Activated CD4-positive, alpha-beta T cell treated with anti-CD3 and anti-CD28 coated beads for 4 hours (primary cell): ENCODE results near the gene MCM7.
"Not testable (repeated sequence)": the region's sequence is repeated elsewhere in the genome, so short reads cannot be mapped to it uniquely, and the experiment has no call there.

Experiments used
- DNase-seq, 2 donors: peaks; one replicate each; pipeline ENCODE4 v3.0.0-alpha.2; 2020

The MCM7 gene

DNA sequence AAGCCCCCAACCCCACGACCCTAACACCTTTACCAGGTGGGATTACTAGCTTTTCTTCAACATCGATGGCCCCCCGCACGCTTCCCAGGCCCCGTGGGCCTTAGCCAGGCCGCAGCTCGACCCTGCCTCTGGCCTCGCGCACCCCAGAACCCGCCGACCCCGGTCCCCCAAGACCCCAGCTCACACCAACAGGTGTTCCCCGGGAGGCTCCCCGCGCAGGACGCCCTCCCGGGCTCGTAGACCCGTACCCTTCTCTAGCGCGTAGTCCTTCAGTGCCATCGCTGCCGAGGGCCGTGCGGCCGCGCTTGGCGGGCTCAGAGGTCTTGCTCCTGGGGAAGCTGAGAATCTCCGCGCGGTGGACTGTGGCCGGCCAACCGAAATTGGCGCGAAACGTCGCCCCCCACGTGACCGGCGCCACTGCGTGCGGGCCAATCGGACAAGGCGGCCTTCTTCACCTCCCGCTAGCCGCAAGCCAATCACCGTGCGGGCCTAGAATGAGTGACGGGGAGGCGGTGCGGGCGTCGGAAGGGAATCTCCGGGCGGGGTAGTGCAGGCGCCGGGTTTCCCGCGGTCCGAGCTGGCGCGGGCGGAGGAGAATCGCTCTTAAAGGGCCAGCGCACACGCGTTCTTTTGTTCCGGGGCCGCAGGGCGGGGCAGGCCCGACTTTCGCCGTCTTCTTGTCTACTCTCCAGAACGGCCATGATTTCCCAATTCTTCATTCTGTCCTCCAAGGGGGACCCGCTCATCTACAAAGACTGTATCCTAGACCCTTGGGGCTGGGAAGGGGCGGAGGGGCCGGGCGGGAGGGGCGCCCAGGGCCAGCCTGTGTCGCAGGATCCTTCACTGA lies at the start of gene MCM7, which contains the start of gene AP4M1:
Gene MCM7 (minus strand): TSS at position 382 of the 847 bp plus-strand sequence. CDS start 103 bp downstream, at position 279.
Gene AP4M1 (plus strand): TSS at position 628 of the 847 bp plus-strand sequence. CDS start 72 bp downstream, at position 700.
- DNase-seq: peak; percentile 92 to 93

DNA sequence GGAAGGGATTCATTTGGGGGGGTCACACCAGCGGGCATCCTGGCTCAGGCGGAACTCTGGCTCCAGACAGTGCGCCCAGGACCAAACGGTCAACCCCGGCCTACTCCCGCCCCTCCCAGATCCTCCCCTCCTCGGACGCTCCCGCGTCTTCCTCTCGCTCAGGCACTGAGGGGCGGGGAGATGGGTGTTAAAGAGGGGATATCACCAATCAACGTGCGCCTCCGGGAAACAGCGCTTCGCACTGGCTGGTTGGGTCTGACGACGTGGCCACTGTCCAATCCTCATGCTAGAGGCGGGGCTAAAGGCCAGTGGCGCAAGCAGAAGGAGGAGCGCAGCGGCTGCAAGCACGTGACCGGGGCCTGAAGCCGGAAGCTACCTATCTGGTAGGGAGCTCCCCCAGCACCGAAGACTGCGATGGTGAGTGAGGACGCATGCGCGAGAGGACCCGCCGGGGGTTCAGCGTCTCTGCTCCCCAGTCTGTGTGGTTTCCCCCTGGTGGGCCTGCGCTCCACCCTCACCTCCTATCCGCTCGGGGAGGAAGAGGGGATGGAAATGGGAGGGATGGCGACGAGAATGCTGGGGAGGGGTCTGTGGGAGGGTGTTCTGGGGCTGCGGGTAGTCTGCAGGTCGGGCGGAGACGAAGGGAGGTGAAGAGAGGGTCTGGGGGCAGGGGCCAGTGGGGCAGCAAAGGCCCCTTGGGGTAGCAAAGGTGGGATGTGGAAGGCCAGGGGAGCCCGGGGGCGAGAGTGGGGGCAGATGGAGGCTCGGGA lies 47.5 kb upstream of the MCM7 start, which contains the start of gene LAMTOR4:
Gene LAMTOR4 (plus strand): TSS at position 360 of the 770 bp plus-strand sequence. CDS start 55 bp downstream, at position 415.
- peak; percentile 96 to 98 for DNase-seq

DNA sequence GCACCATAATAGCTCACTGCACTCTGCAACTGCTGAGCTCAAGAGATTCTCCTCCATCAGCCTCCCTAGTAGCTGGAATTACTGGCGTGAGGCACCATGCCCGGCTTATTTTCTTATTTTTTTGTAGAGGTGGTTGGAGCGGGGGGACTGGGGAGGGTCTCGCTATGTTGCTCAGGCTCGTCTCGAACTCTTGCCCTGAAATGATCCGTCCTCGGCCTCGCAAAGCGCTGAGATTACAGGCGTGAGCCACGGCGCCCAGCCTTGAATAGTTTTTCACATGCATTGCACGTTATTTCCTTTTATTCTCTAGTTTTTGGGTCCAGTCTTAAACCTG lies 47.0 kb upstream of the MCM7 start:
- no peak for DNase-seq

DNA sequence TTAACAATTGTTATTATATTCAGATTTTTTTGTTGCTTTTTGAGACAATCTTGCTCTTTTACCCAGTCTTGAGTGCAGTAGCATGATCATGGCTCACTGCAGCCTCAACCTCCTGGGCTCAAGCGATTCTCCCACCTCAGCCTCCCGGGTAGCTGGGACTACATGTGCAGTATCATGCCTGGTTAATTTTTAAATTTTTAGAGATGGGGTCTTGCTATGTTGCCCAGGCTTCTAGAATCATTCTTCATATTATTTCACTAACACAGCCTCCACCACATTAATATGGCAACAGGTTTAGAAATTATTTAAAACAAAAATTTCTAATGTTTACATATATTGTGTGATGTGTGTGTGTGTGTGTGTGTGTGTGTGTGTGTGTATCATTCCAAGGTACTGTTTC lies 46.1 kb upstream of the MCM7 start:
- no peak for DNase-seq

DNA sequence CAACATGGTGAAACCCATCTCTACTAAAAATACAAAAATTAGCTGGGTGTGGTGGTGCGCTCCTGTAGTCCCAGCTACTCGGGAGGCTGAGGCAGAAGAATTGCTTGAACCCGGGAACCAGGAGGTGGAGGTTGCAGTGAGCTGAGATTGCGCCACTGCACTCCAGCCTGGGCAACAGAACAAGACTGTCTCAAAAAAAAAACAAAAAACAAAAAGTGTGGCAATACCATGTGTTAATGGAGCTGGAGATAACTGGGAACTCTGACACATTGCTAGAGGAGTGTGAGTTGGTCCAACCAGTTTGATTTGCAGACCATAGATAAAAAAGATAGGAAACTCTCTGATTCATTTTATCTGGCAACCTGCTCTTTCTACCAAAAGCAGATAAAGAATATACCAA lies 45.2 kb upstream of the MCM7 start:
- not testable (repeated sequence) for DNase-seq

DNA sequence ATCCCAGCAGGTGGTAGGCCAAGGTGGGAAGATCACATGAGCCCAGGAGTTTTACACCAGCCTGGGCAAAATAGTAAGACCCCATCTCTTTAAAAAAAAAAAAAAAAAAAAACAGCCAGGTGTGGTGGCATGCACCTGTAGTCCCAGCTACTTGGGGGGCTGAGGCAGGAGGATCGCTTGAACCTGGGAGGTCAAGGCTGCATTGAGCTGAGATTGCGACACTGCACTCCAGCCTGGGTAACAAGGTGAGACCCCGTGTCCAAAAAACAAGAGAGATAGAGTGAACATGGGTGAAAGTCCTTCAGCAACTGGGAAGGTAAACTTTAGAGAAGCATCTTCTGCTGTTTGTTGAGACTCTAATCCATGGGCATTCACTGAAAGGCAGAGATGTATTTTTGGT lies 41.3 kb upstream of the MCM7 start:
- DNase-seq: no peak

DNA sequence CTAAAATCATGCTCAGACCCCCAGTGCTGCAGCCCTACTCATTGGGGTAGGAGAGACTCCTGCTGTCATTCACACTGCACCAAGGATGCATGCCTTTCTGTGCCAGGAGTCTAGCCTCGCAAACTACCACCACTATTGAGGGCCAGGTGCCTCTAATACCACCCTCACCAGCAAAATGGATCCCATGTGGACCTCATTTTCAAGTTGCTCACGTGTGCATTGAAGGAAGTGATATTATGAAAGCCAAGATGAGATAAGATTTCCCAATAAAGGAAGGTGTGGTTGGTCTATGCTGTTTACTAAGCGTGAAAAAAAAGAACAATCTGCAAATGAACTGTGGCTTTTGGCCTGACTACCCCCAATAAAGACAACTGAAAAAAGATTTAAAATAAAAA lies 40.4 kb upstream of the MCM7 start:
- DNase-seq: no peak

DNA sequence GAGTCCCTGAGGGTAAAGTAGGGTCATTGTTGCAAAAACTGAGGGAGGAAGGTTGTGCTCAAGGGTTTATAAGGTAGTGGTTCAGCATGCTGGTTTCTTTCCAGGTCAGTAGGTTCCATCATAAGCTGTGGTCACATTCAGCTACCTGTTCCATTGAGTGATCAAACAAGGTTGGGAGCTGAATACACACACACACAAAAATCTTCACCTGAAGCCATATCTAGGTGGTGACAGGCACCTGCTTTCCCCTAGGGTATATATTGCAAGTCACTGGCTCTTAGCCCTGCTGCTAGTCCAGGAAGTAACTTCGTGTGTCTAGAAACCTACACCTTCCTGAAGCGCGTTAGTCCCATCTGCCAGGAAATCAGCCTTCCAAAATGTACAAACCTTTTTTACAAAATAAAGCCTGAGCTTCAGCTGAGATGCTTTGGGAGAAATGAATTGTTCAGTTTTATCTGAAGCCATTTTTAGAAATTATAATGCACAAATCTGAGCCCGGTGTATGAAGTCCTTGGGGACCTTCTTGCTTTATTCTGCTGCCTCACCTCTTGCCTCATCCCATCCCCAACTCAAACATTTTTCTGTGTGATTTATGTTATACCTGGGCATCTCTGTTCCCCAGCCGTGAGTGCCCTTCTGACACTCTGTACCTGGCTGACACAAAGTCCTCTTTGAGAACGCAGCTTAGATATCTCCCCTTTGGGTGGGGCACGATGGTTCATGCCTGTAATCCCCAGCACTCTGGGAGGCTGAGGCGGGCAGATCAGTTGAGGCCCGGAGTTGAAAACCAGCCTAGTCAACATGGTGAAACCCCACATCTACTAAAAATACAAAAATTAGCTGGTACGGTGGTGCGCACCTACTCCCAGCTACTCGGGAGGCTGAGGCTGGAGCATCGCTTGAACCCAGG lies 36.9 kb upstream of the MCM7 start:
- no peak for DNase-seq

DNA sequence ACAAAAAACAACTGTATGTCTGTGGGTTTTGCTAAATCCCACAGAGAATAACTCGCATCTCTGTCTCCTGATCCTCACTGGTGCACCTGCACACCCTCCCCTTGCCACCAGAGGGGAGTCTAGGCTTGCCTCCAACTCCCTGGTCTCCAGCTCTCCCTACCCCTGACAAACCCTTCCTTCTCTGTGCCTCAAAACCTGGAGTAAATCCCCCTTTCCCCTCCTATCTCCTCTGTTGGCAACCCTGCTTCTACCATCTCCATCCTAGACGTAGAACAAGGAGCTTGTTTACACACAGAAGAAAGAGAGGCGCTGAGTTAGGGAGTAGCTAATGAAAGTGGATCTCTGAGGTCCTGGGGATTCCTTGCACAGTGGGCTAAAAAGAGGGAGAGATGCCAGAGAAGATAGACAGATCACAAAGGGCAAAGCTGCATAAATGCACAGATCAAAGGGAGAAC lies 31.5 kb upstream of the MCM7 start:
- DNase-seq: peak; percentile 64 to 66

DNA sequence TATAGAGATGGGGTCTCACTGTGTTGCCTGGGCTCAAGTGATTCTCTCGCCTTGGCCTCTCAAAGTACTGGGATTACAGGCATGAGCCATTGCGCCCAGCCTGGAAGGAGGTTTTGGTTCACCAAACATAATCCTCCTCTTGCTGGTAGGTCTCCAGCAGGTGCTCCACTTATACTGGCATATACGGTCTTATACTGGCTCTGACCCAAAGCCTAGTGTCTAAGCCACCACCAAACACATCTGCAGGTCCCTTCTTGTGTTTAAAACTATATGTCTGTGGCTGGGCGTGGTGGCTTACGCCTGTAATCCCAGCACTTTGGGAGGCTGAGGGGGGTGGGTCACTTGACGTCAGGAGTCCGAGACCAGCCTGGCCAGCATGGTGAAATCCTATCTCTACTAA lies 30.9 kb upstream of the MCM7 start:
- DNase-seq: no peak

DNA sequence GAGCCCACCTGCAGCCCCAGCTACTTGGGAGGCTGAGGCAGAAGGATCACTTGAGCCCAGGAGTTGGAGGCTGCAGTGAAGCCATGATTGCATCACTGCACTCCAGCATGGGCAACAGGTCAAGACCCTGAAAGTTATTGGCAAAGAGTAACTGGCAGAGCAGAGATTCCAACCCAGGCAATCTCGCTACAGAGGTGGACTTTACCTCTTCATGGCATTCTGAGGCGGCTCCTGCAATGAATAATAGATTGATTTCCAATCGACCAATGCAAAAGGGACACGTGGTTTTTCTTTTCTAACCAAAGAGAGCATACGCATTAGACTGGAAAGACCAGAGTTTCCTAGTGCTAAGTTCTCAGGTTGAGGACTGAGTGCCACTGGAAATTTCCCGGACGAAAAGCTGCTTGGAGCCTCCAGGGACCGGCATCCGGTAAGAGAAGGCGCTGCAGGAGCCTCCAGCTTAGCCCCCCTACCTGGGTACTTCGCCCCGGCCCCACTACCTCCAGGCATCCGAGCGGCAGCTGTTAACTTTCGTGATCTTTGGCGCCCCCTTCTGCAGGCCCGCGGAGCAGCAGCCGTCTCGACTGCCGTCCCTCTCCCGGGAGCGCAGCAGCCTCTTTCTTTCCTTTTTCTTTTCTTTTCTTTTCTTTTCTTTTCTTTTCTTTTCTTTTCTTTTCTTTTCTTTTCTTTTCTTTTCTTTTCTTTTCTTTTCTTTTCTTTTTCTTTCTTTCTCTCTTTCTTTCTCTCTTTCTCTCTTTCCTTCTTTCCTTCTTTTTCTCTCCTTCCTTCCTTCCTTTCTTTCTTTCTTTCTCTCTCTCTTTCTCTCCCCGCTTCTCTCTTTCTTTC lies 29.6 kb upstream of the MCM7 start:
- DNase-seq: peak; percentile 78 to 90

DNA sequence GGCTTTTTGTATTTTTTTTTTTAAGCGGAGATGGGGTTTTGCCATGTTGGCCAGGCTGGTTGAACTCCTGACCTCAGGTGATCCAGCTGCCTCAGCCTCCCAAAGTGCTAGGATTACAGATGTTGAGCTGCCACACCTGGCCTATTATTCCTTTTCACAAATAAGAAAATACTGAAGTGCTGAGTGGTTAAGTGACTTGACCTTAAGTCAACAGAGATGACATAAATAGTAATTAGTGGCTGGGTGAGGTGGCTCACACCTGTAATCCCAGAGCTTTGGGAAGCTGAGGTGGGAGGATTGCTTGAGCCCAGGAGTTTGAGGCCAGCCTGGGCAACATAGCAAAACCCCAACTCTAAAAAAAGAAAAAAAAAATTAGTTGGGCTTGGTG lies 29.0 kb upstream of the MCM7 start:
- not testable (repeated sequence) for DNase-seq

DNA sequence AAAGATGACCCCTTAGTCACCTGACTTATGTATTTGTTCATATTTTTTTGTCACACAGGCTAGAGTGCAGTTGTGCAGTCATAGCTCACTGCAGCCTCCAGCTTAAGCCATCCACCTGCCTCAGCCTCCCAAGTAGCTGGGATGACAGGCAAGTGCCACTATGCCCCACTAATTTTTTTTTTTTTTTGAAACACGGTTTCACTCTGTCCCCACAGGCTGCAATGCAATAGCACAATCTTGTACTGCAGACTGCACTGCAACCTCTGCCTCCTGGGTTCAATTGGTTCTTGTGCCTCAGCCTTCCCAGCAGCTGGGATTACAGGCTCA lies 27.4 kb upstream of the MCM7 start:
- no peak for DNase-seq

DNA sequence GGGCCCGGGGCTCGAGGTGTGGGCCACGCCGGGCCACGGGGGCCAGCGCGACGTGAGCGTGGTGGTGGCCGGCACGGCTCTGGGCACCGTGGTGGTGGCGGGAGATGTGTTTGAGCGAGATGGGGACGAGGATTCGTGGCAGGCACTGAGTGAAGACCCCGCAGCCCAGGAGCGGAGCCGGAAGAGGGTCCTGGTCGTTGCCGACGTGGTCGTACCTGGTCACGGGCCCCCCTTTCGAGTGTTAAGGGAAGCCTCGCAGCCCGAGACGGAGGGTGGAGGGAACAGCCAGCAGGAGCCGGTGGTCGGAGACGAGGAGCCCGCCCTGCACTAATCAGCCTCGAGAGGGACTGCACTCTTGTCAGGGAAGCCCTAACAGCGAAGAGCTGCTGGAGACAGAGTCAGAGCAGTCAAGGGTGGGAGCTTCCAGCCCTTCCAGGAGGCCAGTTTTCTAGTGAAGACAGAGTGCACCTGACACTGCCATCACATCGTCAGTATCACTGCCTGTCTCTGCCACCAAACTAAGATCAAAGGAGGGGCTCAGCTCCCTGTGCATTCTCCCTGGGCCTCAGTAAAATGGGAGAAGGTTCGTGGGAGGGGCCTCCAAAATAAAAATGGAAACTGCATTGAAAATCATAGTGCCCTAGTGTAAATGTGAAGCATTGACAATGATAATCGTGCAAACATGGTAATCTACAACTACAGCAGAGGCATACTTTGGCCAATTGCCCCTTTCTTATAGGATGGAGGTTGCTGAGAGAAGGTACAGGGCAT lies 26.9 kb upstream of the MCM7 start:
- peak in 1 of 2 donors; percentile 11 for DNase-seq

DNA sequence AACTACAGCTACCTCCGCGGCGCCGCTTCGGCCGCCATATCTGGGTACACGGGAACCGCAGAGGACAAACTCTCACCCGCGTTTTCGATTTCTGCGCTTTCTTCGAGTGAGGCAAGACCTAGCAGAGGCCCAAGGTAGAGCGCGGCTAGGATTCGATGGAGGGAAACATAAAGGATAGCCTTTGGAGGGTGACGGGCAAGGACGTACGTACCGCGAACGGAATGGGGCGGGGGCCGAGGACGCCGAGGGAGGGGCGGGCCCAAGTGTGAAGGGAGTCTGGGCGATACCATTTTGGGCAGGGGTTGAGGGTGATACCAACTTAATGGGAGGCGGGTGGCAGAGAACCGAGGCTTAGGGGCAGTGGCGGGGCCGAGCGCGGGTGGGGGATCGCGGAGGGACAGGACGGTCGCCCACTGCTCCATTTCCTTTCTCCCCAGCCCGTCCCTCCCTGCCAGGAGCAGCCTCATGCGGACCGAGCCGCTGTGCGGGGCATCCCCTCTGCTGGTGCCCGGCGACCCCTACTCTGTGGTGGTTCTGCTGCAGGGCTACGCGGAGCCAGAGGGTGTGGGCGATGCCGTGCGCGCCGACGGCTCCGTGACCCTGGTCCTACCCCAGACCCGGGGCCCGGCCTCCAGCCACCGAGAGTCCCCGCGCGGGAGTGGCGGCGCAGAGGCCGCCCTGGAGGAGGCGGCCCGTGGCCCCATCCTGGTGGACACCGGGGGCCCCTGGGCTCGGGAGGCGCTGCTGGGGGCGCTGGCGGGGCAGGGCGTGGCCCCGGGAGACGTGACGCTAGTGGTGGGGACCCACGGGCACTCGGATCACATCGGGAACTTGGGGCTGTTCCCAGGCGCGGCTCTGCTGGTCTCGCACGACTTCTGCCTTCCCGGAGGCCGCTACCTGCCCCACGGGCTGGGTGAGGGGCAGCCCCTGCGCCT lies 26.0 kb upstream of the MCM7 start, which contains the start of gene MBLAC1:
Gene MBLAC1 (plus strand): TSS at position 37 of the 935 bp plus-strand sequence. CDS start 429 bp downstream, at position 466.
- DNase-seq: peak; percentile 88 to 92

DNA sequence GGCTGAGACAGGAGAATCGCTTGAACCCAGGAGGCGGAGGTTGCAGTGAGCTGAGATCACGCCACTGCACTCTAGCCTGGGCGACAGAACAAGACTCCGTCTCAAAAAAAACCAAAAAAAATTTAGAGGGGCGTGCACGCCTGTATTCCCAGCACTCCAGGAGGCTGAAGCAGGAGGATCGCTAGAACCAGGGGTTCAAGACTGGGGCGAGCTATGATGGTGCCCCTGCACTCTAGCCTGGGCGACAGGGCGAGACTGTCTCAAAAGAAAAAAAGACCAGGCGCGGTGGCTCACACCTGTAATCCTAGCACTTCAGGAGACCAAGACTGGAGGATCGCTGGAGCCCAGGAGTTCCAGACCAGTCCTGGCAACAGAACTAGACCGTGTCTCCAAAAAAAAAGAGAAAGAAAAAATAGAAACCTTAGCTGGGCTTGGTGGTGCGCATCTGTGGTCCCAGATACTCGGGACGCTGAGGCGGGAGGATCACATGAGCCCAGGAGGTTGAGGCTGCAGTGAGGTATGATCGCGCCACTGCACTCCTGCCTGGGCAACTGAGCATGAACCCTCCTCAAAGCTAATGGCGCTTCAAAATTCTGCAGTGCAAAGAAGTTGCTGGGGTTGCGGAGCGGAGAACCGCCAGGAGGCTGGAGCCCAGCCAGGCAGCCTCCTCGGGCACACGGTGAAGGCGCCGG lies 25.2 kb upstream of the MCM7 start:
- peak in 1 of 2 donors; percentile 13 for DNase-seq

DNA sequence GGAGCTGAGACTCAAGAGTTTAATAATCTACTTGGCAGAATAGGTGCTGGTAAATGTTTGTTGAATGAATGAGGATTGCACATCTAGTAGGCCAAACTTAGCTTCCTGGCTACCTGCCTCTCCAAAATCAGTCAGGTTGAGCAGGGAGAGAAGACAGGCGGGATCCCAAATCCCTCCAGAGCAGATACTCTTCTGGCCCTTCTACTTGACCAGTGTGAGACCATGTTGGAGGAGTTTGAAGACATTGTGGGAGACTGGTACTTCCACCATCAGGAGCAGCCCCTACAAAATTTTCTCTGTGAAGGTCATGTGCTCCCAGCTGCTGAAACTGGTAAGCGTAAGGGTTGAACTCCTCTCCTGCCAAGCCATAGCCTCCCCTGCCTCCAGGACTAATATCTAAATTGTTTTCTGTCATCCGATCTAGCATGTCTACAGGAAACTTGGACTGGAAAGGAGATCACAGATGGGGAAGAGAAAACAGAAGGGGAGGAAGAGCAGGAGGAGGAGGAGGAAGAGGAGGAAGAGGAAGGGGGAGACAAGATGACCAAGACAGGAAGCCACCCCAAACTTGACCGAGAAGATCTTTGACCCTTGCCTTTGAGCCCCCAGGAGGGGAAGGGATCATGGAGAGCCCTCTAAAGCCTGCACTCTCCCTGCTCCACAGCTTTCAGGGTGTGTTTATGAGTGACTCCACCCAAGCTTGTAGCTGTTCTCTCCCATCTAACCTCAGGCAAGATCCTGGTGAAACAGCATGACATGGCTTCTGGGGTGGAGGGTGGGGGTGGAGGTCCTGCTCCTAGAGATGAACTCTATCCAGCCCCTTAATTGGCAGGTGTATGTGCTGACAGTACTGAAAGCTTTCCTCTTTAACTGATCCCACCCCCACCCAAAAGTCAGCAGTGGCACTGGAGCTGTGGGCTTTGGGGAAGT lies 23.4 kb upstream of the MCM7 start:
- DNase-seq: no peak

DNA sequence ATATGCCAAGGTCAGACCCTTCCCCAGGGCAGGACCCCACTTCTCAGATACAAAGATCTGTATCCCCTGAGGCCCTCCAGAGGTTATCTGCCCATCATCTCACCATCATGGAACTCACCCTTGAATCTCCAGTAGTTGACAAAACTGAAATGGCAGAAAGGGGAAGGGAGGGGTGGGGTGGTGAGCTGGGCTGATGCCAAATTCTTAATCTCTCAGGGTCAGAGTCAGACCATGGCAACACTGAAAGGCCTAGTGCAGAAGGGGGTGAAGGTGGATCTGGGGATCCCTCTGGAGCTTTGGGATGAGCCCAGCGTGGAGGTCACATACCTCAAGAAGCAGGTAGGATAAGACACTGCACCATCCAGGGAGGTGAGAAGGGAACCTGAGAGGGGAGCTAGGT lies 21.4 kb upstream of the MCM7 start:
- no peak for DNase-seq
